Measurements from ENCODE around the gene SLC51B.
A peak's percentile ranks its signal among the peaks of the same experiment; 100 is the strongest.
"Not testable (repeated sequence)": the region's sequence is repeated elsewhere in the genome, so short reads cannot be mapped to it uniquely, and the experiment has no call there.

Gene SLC51B

DNA sequence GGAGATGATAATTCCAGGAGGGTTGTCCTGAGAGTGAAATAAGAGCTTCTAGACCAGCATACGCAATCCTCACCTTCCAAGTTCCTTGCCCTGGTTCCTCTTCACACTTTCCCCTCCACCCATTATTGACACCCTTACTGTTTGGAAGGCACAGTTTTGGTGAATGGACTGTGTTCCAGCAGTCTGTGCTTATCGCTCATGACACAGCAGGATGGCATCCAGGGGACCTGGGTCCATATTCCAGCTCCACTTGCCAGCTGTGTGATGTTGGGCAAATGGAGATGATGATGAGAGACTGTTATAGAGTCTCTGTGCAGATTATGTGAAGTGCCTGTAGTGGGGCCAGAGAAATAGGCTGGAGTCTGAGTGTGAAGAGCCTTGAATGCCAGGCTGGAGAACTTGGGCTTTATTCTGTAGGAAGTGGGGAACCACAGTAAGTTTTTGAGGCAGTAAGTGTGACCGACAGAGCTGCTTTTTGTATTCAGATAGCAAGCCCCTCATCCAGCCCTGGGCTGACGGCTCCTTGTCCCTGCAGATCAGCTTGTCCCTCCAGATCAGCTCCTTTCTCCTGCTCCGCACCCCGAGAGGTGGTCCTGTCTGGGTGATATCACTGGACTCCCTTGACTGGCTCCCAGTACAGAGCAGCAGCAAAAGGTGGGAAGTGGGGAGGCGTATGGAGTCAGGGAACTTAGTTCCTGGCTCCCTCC lies 39.5 kb downstream of the SLC51B start:
- DNase-seq (ENCODE audit: low read depth), result no peak

DNA sequence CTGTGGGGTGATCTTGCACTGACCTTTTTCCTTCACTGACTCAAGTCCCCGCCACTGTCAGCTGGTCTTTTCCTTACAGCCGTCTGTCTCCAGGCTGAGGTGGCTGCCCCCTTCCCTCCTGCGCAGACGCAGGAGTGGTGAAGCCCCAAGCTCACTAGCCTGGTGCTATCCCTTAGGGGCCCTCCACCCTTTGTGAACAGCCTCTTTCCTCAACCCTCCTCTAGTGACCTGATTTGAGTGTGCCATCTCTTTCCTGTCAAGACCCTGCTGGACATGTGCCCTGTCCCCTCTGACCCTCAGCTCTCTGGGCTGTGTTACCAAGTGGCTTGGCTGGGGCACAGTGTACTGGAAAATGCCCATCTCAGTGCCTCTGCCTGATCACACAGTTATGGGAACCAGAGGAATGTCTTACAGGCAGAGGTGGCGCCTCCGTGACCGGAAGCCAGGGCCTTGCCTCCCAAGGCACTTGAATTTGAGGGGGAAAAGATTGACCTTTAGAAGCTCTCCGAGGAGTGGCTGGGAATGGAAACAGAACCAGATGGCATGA lies 40.1 kb downstream of the SLC51B start:
- no peak for DNase-seq (ENCODE audit: low read depth)

GRCh38 chr15:65085990-65086679 lies 40.9 kb downstream of the SLC51B start:
- DNase-seq (ENCODE audit: low read depth), result no peak

DNA sequence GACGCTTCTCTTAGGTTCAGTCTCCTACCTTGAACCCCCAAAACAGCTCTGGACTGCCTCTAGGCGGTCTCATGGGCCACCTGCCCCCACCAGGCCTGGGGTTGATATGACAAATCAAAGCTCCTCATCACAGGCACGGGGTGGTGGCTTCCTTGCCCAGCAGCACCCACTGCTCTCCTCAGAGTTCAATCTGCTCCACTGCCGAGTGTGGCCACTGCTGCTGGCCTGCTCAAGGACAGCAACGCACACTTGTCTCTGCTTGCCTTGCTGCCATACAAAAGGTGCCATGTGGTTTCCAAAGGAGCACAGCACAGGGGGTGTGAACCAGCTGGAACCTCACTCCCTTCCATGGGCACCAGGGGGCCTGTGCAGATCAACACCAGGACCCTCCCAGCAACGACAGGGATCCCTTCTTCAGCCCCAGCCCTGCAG lies 41.5 kb downstream of the SLC51B start:
- no peak for DNase-seq (ENCODE audit: low read depth)

DNA sequence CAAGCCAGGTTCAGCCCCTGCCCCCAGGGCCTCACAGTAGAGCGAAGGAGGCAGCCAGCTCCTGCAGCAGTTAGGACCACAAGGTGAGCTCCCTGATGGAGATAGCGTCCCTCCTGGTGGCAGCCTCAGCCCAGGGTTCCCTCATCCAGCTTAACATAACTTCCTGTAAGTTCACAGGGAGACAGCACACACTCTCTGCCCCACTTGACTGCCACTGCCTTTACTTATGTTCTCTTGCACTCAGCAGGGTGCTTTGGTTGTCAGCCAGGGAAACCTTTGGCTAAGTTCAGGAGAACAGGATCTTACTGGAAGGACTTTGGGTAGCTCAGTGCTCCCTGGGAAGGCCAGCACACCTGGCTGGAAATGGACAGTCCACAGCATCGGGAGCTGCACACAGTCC lies 42.2 kb downstream of the SLC51B start:
- DNase-seq (ENCODE audit: low read depth), result no peak

GRCh38 chr15:65087873-65088642 lies 42.9 kb downstream of the SLC51B start:
- DNase-seq (ENCODE audit: low read depth), result no peak

GRCh38 chr15:65088643-65089021 lies 43.4 kb downstream of the SLC51B start:
- DNase-seq (ENCODE audit: low read depth), result no peak

GRCh38 chr15:65089206-65089824 lies 44.1 kb downstream of the SLC51B start:
- DNase-seq (ENCODE audit: low read depth), result peak; percentile 34

DNA sequence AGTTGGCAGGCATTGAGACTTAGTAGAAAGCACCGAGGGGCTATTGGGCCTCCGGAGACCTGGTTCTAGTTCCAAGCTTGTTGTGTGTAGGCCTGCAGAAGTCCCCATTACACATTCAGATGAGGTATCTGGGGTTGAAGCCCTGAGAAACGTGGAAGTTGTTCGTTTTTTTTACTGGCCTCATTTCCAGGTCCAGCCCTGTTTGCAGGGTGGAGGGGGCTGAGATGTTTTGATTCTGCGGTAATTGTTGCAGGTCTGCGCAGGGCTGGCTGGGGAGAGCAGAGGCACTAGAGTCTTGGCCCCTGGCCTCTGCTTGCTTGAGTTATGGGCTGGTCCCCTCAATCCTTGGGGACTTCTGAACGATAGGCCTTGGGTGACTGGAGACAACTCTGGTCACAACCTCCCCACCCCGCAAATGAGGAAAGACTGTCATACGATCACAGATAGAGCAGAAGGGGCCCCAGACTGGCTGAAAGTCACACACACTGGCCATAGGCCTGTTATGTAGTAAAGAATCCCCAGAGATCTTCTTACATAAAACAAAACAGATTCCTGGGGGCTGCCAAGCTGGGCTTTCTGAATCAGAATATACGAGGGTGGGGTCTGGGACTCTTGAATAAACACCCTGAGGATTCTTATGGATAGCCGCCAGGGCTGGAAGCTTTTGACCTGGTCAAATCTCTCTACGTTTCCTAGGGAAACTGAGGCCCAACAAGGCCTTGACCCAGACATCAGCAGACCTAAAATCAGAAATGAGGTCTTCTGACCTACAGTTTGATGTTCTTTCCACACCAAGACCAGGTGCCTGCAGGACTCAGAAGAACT lies 47.0 kb downstream of the SLC51B start:
- no peak for DNase-seq (ENCODE audit: low read depth)

DNA sequence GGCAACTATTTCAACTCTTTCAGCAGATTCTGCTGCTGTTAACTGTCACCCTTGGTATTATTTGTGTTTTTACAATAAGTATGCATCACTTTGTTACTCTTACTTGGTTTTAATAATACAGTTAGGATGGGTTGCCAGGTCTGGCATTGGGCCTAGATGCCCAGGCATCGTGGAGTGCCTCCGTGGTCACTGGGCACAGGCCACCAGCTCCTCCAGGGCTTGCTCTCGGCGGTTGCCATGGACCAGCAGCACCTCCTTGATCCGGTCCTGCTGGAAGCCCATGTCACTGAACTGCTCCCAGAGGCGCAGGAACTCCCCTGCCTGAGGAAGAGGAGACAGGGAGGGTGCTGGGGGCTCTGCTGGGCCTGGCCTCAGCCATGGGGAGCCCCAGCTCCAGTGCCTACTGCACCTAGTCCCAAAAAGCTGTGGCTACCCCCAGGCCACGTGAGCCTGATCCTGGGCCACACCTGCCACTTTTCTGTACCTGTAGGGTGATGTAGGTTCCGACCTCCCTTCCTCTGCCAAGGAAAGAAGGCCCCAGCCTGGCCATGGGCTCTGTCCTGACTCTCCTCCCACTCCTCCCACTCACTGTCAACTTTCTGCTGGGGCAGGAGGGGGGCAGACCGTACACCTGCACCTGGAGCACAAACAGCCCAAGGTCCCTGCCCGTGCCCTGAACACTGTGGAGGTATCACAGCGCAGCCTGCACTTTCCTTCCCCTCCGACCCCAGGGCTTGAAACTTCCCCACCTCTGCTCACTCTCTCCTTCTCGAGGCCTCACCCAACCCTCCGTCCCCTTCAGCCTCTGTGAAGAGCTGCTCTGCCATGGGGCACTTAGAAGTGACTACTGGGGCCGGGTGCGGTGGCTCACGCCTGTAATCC lies 48.0 kb downstream of the SLC51B start:
- no peak for DNase-seq (ENCODE audit: low read depth)

DNA sequence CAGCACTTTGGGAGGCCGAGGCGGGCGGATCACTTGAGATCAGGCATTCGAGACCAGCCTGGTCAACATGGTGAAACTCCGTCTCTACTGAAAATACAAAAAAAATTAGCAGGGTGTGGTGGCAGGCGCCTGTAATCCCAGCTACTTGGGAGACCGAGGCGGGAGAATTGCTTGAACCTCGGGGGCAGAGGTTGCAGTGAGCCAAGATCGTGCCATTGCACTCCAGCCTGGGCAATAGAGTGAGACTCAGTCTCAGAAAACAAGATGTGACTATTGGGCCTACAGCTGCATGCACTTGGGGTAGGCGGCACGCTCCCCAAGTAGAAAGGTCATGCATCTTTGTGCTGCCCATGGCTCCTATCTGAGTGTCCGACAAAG lies 48.6 kb downstream of the SLC51B start:
- not testable (repeated sequence) for DNase-seq (ENCODE audit: low read depth)

- no peak for DNase-seq (ENCODE audit: low read depth)
Observed at GRCh38 chr15:65094294-65094995, 49.3 kb downstream of the SLC51B start.

DNA sequence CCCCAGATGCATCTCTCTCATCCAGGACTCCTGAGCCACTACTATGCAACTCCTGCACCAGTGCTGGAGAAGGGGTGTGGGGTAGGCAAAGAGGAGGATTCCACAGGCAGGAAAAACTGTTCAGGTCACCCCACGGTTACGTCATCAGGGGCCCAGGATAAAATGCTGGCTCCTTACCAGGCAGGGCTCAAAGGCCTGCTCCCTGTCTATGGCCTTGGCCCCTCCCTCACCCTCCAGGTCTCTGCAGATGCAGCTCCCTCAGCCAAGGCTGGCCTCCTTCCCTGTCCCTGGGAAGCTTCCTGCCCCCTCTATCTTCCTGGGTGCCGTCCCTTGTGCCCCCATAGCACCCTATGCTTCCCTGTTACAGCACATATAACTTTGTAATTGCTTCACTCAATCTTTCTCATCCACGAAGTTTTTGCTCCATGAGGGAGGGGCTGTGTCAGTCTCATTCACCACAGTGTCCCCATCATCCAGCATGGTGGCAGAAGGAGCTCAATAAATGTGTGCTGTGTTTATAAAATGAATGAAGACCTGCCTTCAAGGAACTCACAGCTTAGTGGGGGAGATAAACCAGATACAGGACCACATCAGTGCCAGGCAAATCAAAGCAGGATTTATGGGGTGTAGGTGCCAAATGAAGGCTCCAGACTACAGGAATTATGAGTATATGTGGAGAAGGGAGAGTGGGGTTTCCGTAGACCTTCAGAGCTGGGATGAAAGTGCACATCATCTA lies 50.0 kb downstream of the SLC51B start:
- DNase-seq (ENCODE audit: low read depth), result no peak

DNA sequence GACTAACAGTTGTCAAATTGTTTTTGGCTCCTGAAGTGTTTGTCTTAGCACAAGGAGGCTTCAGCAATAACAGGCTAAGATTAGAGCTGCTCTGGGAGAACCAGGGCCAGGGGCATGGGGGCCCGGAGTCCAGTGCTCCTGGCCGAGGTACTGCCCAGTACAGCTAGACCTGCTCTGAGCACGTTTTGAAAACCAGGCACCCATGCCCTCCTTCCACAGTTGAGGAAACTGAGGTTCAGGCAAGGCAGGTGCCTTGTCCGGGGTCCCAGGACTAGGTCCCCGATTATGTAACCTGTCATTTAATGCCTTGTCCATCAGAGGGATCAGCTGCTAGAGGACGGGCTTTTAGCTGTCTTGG lies 50.5 kb downstream of the SLC51B start:
- no peak for DNase-seq (ENCODE audit: low read depth)

GRCh38 chr15:65096481-65097385 lies 51.5 kb downstream of the SLC51B start:
- DNase-seq (ENCODE audit: low read depth), result no peak

- no peak for DNase-seq (ENCODE audit: low read depth)
Observed at GRCh38 chr15:65097651-65098263, 52.6 kb downstream of the SLC51B start.

DNA sequence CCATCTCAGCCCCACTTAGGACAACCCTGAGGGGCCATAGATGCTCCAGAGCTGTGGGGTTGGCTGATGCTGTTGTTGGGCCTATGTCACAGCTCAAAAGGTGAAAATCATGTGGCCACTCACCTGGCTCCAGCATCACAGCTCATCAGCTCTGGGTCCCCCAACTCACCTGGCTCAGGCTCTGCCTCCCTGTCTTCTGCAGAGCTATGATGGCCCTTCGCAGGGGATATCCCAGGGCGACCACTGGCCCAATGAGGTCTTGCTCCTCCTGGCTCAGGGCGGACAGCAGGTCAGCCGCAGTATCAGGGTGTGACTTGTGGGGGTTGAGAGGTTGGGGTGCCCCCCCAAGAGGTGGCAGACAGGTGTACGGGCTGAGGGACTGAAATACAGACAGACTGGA lies 54.1 kb downstream of the SLC51B start:
- DNase-seq (ENCODE audit: low read depth), result no peak

DNA sequence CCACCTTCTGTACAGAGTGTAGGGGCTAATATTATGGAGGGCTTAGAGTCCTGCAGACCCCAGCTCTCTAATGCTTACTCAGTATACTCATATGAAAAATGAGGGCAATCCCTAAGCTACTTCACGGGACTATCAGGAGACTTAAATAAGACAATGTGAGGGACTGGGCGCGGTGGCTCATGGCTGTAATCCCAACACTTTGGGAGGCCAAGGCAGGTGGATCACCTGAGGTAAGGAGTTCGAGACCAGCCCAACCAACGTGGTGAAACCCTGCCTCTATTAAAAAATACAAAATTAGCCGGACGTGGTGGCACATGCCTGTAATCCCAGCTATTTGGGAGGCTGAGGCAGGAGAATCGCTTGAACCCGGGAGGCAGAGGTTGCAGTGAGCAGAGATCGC lies 54.6 kb downstream of the SLC51B start:
- DNase-seq (ENCODE audit: low read depth), result not testable (repeated sequence)
